Measurements from ENCODE around the gene STH.
"Not testable (repeated sequence)": the region's sequence is repeated elsewhere in the genome, so short reads cannot be mapped to it uniquely, and the experiment has no call there.

- TF ChIP-seq CTCF (IDR thresholded peaks at IDR 0.05; ENCODE audit: insufficient read depth, low read length, poor library complexity, severe bottlenecking); EZH2phosphoT487 (conservative IDR thresholded peaks at IDR 0.05; ENCODE audit: low read length): not testable (repeated sequence)
Observed at GRCh38 chr17:46006082-46006481, 7.0 kb downstream of the STH start.

Data from SU-DHL-6 (cell line).